ENCODE results near the gene MAGI2.
A peak's percentile ranks its signal among the peaks of the same experiment; 100 is the strongest.
"Not testable (repeated sequence)": the region's sequence is repeated elsewhere in the genome, so short reads cannot be mapped to it uniquely, and the experiment has no call there.

The MAGI2 gene

GRCh38 chr7:78350926-78351325 lies 1102.5 kb downstream of the MAGI2 start:
- DNase-seq (ENCODE audit: low spot score) = no peak

- DNase-seq (ENCODE audit: low spot score) = no peak
These were observed 1103.1 kb downstream of the MAGI2 start for GRCh38 chr7:78350391-78350790.

GRCh38 chr7:78346827-78347226 lies 1106.6 kb downstream of the MAGI2 start:
- no peak for DNase-seq (ENCODE audit: low spot score)

GRCh38 chr7:78345979-78346378 lies 1107.5 kb downstream of the MAGI2 start:
- DNase-seq (ENCODE audit: low spot score) = no peak

GRCh38 chr7:78345293-78345911 lies 1108.1 kb downstream of the MAGI2 start:
- DNase-seq (ENCODE audit: low spot score) = no peak

- no peak for DNase-seq (ENCODE audit: low spot score)
These were observed 1119.0 kb downstream of the MAGI2 start for GRCh38 chr7:78334426-78334825.

- DNase-seq (ENCODE audit: low spot score) = no peak
These were observed 1119.7 kb downstream of the MAGI2 start for GRCh38 chr7:78333530-78334425.

GRCh38 chr7:78329001-78329655 lies 1124.3 kb downstream of the MAGI2 start:
- DNase-seq (ENCODE audit: low spot score) = no peak

GRCh38 chr7:78327718-78328117 lies 1125.7 kb downstream of the MAGI2 start:
- DNase-seq (ENCODE audit: low spot score) = no peak

- peak; percentile 20 for DNase-seq (ENCODE audit: low spot score)
These were observed 1126.6 kb downstream of the MAGI2 start for GRCh38 chr7:78326876-78327275.

GRCh38 chr7:78326189-78326588 lies 1127.3 kb downstream of the MAGI2 start:
- DNase-seq (ENCODE audit: low spot score) = peak; percentile 66

GRCh38 chr7:78323118-78323517 lies 1130.3 kb downstream of the MAGI2 start:
- peak; percentile 22 for DNase-seq (ENCODE audit: low spot score)

- not testable (repeated sequence) for DNase-seq (ENCODE audit: low spot score)
These were observed 1131.2 kb downstream of the MAGI2 start for GRCh38 chr7:78322231-78322630.

- no peak for DNase-seq (ENCODE audit: low spot score)
These were observed 1136.1 kb downstream of the MAGI2 start for GRCh38 chr7:78317371-78317770.

GRCh38 chr7:78316110-78316509 lies 1137.4 kb downstream of the MAGI2 start:
- no peak for DNase-seq (ENCODE audit: low spot score)

GRCh38 chr7:78315119-78315518 lies 1138.3 kb downstream of the MAGI2 start:
- no peak for DNase-seq (ENCODE audit: low spot score)

GRCh38 chr7:78311181-78311580 lies 1142.3 kb downstream of the MAGI2 start:
- DNase-seq (ENCODE audit: low spot score) = no peak

GRCh38 chr7:78307892-78308291 lies 1145.6 kb downstream of the MAGI2 start:
- DNase-seq (ENCODE audit: low spot score) = no peak

- DNase-seq (ENCODE audit: low spot score) = no peak
These were observed 1146.8 kb downstream of the MAGI2 start for GRCh38 chr7:78306634-78307033.

- DNase-seq (ENCODE audit: low spot score) = peak; percentile 61
These were observed 1152.1 kb downstream of the MAGI2 start for GRCh38 chr7:78301407-78301806.

GRCh38 chr7:78299088-78299487 lies 1154.4 kb downstream of the MAGI2 start:
- DNase-seq (ENCODE audit: low spot score) = no peak

GRCh38 chr7:78296644-78297371 lies 1156.7 kb downstream of the MAGI2 start:
- DNase-seq (ENCODE audit: low spot score) = no peak

All from GM03348 (cell line).